D721Med (cell line): ENCODE data around the gene ZNF521.
A peak's percentile ranks its signal among the peaks of the same experiment; 100 is the strongest.

Experiments
- DNase-seq: peaks from one replicate; pipeline ENCODE4 v3.0.0; 2011; ENCODE audit warnings: low spot score; ENCODE audit not compliant: insufficient read length
- FAIRE-seq: peaks from 2 replicates; lab custom pipeline; 2011; peaks lifted over from hg19 to GRCh38; lab: Jason Lieb, UNC
- TF ChIP-seq, protein P1 (sequence below): IDR thresholded peaks from 2 replicates; pipeline ENCODE4 v1.5.1; 2012; ENCODE audit warnings: mild to moderate bottlenecking, control low read depth; ENCODE audit not compliant: insufficient read depth; ENCODE audit errors: missing control alignments

Gene ZNF521

DNA sequence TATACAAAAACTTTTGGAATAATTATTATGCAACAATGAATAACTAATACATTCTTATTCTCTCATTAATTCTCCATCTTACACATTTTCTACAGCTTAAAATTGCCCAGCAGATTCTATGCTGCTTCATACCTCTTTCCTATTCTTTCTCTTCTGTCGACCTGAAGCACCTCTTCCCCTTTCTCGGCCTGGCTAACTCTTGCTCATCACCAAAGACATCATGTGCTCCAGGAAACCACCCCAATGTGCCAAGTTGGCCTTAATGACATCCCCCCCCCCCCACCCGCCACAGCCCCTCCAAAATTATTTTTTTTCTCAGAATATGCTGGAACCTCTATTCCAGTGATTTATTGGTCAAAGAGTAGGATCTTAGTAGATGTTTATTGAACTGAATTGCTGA, 43.6 kb downstream of the ZNF521 start:
- TF ChIP-seq, protein P1, sequence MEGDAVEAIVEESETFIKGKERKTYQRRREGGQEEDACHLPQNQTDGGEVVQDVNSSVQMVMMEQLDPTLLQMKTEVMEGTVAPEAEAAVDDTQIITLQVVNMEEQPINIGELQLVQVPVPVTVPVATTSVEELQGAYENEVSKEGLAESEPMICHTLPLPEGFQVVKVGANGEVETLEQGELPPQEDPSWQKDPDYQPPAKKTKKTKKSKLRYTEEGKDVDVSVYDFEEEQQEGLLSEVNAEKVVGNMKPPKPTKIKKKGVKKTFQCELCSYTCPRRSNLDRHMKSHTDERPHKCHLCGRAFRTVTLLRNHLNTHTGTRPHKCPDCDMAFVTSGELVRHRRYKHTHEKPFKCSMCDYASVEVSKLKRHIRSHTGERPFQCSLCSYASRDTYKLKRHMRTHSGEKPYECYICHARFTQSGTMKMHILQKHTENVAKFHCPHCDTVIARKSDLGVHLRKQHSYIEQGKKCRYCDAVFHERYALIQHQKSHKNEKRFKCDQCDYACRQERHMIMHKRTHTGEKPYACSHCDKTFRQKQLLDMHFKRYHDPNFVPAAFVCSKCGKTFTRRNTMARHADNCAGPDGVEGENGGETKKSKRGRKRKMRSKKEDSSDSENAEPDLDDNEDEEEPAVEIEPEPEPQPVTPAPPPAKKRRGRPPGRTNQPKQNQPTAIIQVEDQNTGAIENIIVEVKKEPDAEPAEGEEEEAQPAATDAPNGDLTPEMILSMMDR: no peak
- FAIRE-seq (no peak), DNase-seq (no peak)

GRCh38 chr18:25307192-25307591, 44.8 kb downstream of the ZNF521 start:
- TF ChIP-seq, protein P1: no peak
- DNase-seq (no peak), FAIRE-seq (no peak)

DNA sequence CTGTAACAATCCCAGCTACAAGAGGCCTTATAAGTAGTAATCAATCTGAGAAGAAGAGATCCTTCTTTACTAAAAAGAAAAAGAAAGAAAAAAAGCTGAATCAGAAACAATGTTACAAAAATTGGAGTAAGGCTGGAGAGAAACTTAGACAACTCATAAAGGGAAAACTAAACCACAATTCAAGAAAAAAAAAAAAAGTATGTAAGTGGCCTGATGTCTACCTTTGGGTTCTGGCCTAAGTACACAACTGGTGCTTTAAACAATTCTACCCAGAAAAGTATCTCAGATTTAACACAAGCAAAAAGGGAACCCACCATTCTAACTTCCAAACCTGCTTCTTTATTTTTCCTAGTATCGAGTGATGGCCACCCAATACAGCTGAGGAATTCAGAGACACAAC, 45.3 kb downstream of the ZNF521 start:
- TF ChIP-seq, protein P1: no peak
- DNase-seq (no peak), FAIRE-seq (no peak)

GRCh38 chr18:25305584-25305983, 46.4 kb downstream of the ZNF521 start:
- TF ChIP-seq, protein P1: no peak
- FAIRE-seq (no peak), DNase-seq (no peak)

- TF ChIP-seq, protein P1: no peak
- FAIRE-seq (peak; percentile 25), DNase-seq (no peak)
Measured at GRCh38 chr18:25300492-25300891, 51.5 kb downstream of the ZNF521 start.

DNA sequence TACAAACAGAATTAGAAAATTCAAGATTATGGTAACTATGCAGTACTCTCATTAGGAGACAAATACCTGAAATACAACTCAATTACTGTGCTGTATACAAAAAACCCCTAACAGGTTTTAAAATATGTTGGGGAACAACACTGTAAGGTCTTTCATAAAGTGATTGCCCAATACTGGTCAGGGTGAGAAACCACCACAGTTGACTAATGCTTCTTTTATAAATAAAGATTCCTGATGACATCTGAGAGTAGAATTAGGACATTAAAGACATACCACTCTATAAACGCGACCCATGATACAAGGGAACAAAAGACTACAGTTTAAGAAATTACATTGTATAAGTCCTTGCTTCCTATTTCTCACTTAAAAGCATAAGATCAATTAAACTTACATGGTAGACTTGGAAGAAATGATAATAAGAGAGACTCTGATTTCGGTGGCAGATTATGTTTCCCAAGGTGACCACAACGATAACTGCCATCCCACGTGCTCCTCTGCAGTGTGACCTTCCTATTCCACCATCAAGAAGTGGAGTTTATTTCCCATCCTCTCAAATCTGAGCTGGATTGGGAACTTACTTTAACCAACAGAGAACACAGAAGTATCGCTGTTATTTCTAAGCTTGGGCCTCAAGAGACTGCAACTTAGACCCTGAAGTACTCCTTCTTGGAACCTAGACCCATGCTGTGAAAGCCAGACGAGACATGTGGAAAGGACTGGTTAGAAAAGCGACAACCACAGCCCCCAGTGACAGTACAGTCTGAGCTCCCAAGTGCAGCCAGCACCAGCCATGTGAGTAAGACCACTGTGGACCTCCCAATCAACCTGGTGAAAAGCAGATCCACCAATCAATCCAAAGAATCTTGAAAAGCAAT, 52.3 kb downstream of the ZNF521 start:
- no peak for FAIRE-seq
- DNase-seq: no peak

More for the DNA sequence above, 52.3 kb downstream of the ZNF521 start:
- TF ChIP-seq, protein P1: no peak
